Esophagus muscularis mucosa (tissue), 3 donors: ENCODE data around the gene NPTX1.

Experiments
- CTCF ChIP-seq, 3 experiments: fragments of 200-600 bp in 2 of 3; fragments of 450-650 bp in 1 of 3; sonication (generic) in 2 of 3; IDR thresholded peaks; one replicate each; pipeline ENCODE4 v1.5.1; 2017 to 2019; ENCODE audit warnings: antibody characterized with exemption in 3 of 3, mild to moderate bottlenecking in 2 of 3, moderate library complexity in 1 of 3
- POLR2A ChIP-seq: fragments of 450-650 bp; IDR thresholded peaks from one replicate; pipeline ENCODE4 v1.6.1; 2017; ENCODE audit warnings: antibody characterized with exemption, moderate library complexity, mild to moderate bottlenecking, low read depth

GRCh38 chr17:80441598-80442322 is 34.6 kb downstream of the NPTX1 start:
- TF ChIP-seq CTCF (IDR thresholded peaks at IDR 0.05) (no peak), POLR2A (no peak)
